KMS-11 (cell line): ENCODE data around the gene SCN1A.
"Not testable (repeated sequence)": the region's sequence is repeated elsewhere in the genome, so short reads cannot be mapped to it uniquely, and the experiment has no call there.

Experiments
- H2AFZ ChIP-seq: fragments of 200-600 bp; sonication (generic); 2 replicates; pipeline ENCODE4 v1.6.1; 2016; ENCODE audit warnings: antibody characterized with exemption, mixed run types, low read depth
- H3K27ac ChIP-seq: fragments of 200-600 bp; sonication (generic); 2 replicates; pipeline ENCODE4 v1.6.1; 2016; ENCODE audit warnings: mild to moderate bottlenecking, mixed run types
- H3K27me3 ChIP-seq: fragments of 200-600 bp; sonication (generic); 2 replicates; pipeline ENCODE4 v1.6.1; 2017; ENCODE audit warnings: mild to moderate bottlenecking, low read depth, mixed run types, moderate library complexity; ENCODE audit not compliant: insufficient read depth
- H3K36me3 ChIP-seq: fragments of 200-600 bp; sonication (generic); 2 replicates; pipeline ENCODE4 v1.6.1; 2017; ENCODE audit warnings: mild to moderate bottlenecking, mixed run types; ENCODE audit not compliant: insufficient read depth
- H3K4me1 ChIP-seq: fragments of 200-600 bp; sonication (generic); 2 replicates; pipeline ENCODE4 v1.6.1; 2016; ENCODE audit warnings: mild to moderate bottlenecking, low read depth, mixed run types; ENCODE audit not compliant: poor library complexity, severe bottlenecking
- H3K4me2 ChIP-seq: fragments of 200-600 bp; sonication (generic); 2 replicates; pipeline ENCODE4 v1.7.0; 2016; ENCODE audit warnings: mild to moderate bottlenecking, mixed run types
- H3K4me3 ChIP-seq: fragments of 200-600 bp; sonication (generic); IDR thresholded peaks from 2 replicates; pipeline ENCODE4 v1.6.1; 2017; ENCODE audit warnings: low read depth, low read length, mixed read lengths; ENCODE audit not compliant: insufficient read depth
- H3K79me2 ChIP-seq: fragments of 200-600 bp; sonication (generic); 2 replicates; pipeline ENCODE4 v1.6.1; 2016; ENCODE audit warnings: low read depth, mixed run types; ENCODE audit not compliant: insufficient read depth
- H3K9ac ChIP-seq: fragments of 200-600 bp; sonication (generic); 2 replicates; pipeline ENCODE4 v1.6.1; 2016; ENCODE audit warnings: mild to moderate bottlenecking, mixed run types
- H4K20me1 ChIP-seq: fragments of 200-600 bp; sonication (generic); 2 replicates; pipeline ENCODE4 v1.6.1; 2016; ENCODE audit warnings: mild to moderate bottlenecking, mixed run types; ENCODE audit not compliant: insufficient read depth
- TF ChIP-seq, protein P1 (sequence below): fragments of 200-600 bp; sonication (generic); conservative IDR thresholded peaks from 2 replicates; pipeline ENCODE4 v1.6.1; 2017; ENCODE audit warnings: low read depth, mild to moderate bottlenecking, antibody characterized with exemption, low read length, moderate library complexity, mixed read lengths

Gene SCN1A

DNA sequence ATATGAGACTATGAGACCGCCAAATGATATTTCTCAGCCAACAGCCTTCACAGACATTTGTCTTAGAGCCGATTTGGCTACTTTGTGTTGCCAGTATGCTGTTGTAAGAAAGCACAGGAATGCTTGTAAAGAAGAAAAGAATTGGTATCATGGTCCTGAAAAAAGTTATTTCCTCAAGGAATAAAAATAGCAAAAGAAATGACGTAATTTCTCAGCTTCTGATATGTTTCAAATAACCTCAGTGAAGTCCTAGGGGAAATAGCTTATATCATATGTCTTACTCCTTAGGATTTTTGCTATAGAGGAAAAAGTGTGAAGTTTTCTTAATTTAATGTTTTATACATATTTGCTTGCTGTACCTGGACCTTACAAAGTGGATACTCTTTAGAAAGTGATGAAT is 23.0 kb downstream of the SCN1A start:
- no peak overlapping the region for H3K27ac ChIP-seq
- H3K4me1 ChIP-seq = no peaks in the 10 kb centered on the region
- H3K79me2 ChIP-seq = no peaks in the 10 kb centered on the region
- H3K4me3 ChIP-seq = no peak overlapping the region
- H3K27me3 ChIP-seq = no peaks in the 10 kb centered on the region
- no peaks in the 10 kb centered on the region for H3K36me3 ChIP-seq
- H4K20me1 ChIP-seq = no peaks in the 10 kb centered on the region
- no peak overlapping the region for H3K9ac ChIP-seq
- TF ChIP-seq, protein P1, sequence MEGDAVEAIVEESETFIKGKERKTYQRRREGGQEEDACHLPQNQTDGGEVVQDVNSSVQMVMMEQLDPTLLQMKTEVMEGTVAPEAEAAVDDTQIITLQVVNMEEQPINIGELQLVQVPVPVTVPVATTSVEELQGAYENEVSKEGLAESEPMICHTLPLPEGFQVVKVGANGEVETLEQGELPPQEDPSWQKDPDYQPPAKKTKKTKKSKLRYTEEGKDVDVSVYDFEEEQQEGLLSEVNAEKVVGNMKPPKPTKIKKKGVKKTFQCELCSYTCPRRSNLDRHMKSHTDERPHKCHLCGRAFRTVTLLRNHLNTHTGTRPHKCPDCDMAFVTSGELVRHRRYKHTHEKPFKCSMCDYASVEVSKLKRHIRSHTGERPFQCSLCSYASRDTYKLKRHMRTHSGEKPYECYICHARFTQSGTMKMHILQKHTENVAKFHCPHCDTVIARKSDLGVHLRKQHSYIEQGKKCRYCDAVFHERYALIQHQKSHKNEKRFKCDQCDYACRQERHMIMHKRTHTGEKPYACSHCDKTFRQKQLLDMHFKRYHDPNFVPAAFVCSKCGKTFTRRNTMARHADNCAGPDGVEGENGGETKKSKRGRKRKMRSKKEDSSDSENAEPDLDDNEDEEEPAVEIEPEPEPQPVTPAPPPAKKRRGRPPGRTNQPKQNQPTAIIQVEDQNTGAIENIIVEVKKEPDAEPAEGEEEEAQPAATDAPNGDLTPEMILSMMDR = no peak
- no peak overlapping the region for H3K4me2 ChIP-seq
- no peak overlapping the region for H2AFZ ChIP-seq

DNA sequence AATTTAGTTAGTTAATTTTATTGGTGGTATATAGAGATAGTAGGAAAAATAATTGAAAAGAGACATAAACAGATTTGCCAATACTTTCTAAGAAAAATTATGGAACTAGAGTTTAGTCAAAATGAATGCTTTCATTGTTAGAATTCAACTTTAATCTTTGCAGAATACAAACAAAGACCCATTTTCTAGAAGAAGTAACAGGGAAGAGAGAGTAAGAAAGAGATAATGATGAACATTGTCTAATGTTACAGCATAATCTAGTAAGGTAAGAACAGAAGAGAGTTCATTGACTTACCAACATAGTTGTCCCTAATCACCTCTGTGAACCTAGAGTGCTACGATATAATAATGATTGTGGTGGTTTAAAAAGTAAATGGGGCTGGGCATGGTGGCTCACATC is 23.7 kb downstream of the SCN1A start:
- no peaks in the 10 kb centered on the region for H4K20me1 ChIP-seq
- H3K4me2 ChIP-seq = no peak overlapping the region
- TF ChIP-seq, protein P1 = no peak
- H3K27me3 ChIP-seq = no peaks in the 10 kb centered on the region
- H3K27ac ChIP-seq = no peak overlapping the region
- no peak overlapping the region for H2AFZ ChIP-seq
- H3K4me3 ChIP-seq = no peak overlapping the region
- H3K79me2 ChIP-seq = no peaks in the 10 kb centered on the region
- H3K4me1 ChIP-seq = no peaks in the 10 kb centered on the region
- H3K36me3 ChIP-seq = no peaks in the 10 kb centered on the region
- no peak overlapping the region for H3K9ac ChIP-seq

DNA sequence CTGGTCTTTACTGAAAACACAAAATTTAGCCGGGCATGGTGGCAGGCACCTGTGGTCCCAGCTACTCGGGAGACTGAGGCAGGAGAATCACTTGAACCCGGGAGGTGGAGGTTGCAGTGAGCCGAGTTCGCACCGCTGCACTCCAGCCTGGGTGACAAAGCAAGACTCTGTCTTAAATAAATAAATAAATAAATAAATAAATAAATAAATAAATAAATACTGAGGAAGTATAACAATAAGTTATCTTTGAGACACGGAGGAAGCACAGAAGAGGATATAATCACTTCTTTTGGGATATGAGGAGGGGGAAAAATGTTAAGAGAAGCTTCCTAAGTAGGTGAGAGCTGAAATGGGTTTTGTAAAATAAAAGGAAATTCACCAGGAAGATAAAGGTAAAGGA is 24.5 kb downstream of the SCN1A start:
- H3K4me2 ChIP-seq, H3K27ac ChIP-seq, H2AFZ ChIP-seq, H4K20me1 ChIP-seq, H3K4me3 ChIP-seq, H3K4me1 ChIP-seq, H3K79me2 ChIP-seq, H3K36me3 ChIP-seq, H3K27me3 ChIP-seq, H3K9ac ChIP-seq: not testable (repeated sequence)

DNA sequence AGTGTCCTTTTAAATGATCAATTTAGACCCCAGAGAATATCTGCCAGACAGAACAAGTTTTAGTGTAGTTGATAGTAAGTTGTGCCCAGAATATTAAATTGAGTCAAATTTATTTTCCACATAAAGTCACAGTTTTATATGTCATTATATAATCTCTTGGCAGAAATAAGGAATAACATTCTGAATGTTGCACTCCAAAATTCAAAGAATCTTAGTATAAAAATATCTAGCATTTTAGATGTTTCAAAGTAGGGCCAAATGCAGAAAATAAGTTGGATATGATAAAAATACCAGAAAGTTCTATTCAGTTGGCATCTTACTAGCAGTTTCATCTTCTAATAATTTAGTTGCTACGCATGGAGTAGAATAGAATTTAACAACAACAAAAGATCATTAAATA is 33.5 kb downstream of the SCN1A start:
- H3K9ac ChIP-seq = no peak overlapping the region
- no peak overlapping the region for H2AFZ ChIP-seq
- TF ChIP-seq, protein P1 = no peak
- no peak overlapping the region for H3K4me3 ChIP-seq
- no peaks in the 10 kb centered on the region for H3K4me1 ChIP-seq
- H3K79me2 ChIP-seq = no peaks in the 10 kb centered on the region
- no peak overlapping the region for H3K4me2 ChIP-seq
- H4K20me1 ChIP-seq = no peaks in the 10 kb centered on the region
- no peak overlapping the region for H3K27ac ChIP-seq
- H3K27me3 ChIP-seq = no peaks in the 10 kb centered on the region
- H3K36me3 ChIP-seq = no peaks in the 10 kb centered on the region

DNA sequence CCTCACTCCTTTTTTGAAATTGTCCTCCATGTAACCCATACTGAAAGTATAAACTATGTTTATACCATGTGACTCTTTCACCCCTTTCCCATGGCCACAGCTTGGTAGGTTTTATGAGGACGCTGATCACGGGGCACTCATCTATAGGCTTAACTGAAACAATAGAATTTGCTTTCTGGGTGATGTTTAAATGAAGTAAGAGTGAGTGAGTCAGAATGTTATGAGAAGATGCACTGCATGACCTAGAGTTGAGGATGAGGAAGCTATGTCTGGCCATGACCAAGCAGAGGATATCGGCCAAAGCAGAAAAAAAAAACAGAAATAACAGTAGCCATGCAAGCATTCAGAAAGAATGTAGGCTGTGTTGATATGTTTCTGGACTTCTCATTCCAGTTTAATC is 34.9 kb downstream of the SCN1A start:
- no peak overlapping the region for H3K4me2 ChIP-seq
- no peaks in the 10 kb centered on the region for H3K4me1 ChIP-seq
- H3K79me2 ChIP-seq = no peaks in the 10 kb centered on the region
- H3K9ac ChIP-seq = no peak overlapping the region
- H3K4me3 ChIP-seq = no peak overlapping the region
- no peaks in the 10 kb centered on the region for H4K20me1 ChIP-seq
- no peaks in the 10 kb centered on the region for H3K27me3 ChIP-seq
- H2AFZ ChIP-seq = no peak overlapping the region
- H3K27ac ChIP-seq = no peak overlapping the region
- no peaks in the 10 kb centered on the region for H3K36me3 ChIP-seq
- TF ChIP-seq, protein P1 = no peak
